NCI-H82 treated with DMSO at 0.1 percent for 48 hours (cell line): ENCODE measurements around the gene PQBP1.
A peak's percentile ranks its signal among the peaks of the same experiment; 100 is the strongest.

Source experiments
- DNase-seq: peaks from one replicate; lab custom pipeline; 2025; ENCODE audit not compliant: unreplicated experiment; lab: John Stamatoyannopoulos, UW

The PQBP1 gene

GRCh38 chrX:48901069-48901468 lies 3.3 kb downstream of the PQBP1 start:
- no peak for DNase-seq

GRCh38 chrX:48902135-48902534 lies 4.4 kb downstream of the PQBP1 start:
- DNase-seq: no peak

- no peak for DNase-seq
Observed at GRCh38 chrX:48902776-48903175, 5.0 kb downstream of the PQBP1 start.

- no peak for DNase-seq
Observed at GRCh38 chrX:48903290-48903689, 5.6 kb downstream of the PQBP1 start.

- no peak for DNase-seq
Observed at GRCh38 chrX:48904180-48904579, 6.5 kb downstream of the PQBP1 start.

GRCh38 chrX:48904626-48905025 lies 6.9 kb downstream of the PQBP1 start:
- DNase-seq: no peak

- no peak for DNase-seq
Observed at GRCh38 chrX:48905090-48905790, 7.5 kb downstream of the PQBP1 start.

GRCh38 chrX:48908600-48908999 lies 10.9 kb downstream of the PQBP1 start:
- DNase-seq: no peak

GRCh38 chrX:48909703-48910294 lies 12.1 kb downstream of the PQBP1 start:
- no peak for DNase-seq

- DNase-seq: no peak
Observed at GRCh38 chrX:48910926-48911411, 13.2 kb downstream of the PQBP1 start.

- DNase-seq: peak; percentile 73
Observed at GRCh38 chrX:48911412-48912182, 13.9 kb downstream of the PQBP1 start, which contains the start of gene SLC35A2. Gene SLC35A2 (minus strand): TSS chrX:48911646. CDS start chrX:48911636, 10 bp downstream.

GRCh38 chrX:48913605-48914366 lies 16.1 kb downstream of the PQBP1 start:
- DNase-seq: no peak

GRCh38 chrX:48914593-48915493 lies 17.1 kb downstream of the PQBP1 start:
- no peak for DNase-seq

GRCh38 chrX:48917139-48918001 lies 19.6 kb downstream of the PQBP1 start:
- peak; percentile 81 for DNase-seq

GRCh38 chrX:48918301-48918642 lies 20.5 kb downstream of the PQBP1 start:
- DNase-seq: no peak

- peak; percentile 96 for DNase-seq
Observed at GRCh38 chrX:48918643-48919340, 21.1 kb downstream of the PQBP1 start, which contains the start of gene PIM2. Gene PIM2 (minus strand): TSS chrX:48919024. CDS start chrX:48918834, 190 bp downstream.

GRCh38 chrX:48919360-48919841 lies 21.7 kb downstream of the PQBP1 start:
- DNase-seq: no peak

- no peak for DNase-seq
Observed at GRCh38 chrX:48919947-48920717, 22.4 kb downstream of the PQBP1 start.
